ENCODE results near the gene CFAP298.
"Not testable (repeated sequence)": the region's sequence is repeated elsewhere in the genome, so short reads cannot be mapped to it uniquely, and the experiment has no call there.

CFAP298 gene, protein sequence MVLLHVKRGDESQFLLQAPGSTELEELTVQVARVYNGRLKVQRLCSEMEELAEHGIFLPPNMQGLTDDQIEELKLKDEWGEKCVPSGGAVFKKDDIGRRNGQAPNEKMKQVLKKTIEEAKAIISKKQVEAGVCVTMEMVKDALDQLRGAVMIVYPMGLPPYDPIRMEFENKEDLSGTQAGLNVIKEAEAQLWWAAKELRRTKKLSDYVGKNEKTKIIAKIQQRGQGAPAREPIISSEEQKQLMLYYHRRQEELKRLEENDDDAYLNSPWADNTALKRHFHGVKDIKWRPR

GRCh38 chr21:32612075-32612998, at the start of gene CFAP298:
Gene CFAP298 (minus strand): TSS chr21:32612377. CDS start chr21:32612243, 134 bp downstream.
- in situ Hi-C loops (cut with MboI; ENCODE audit: low sequenced_read_pairs): no loop called here

DNA sequence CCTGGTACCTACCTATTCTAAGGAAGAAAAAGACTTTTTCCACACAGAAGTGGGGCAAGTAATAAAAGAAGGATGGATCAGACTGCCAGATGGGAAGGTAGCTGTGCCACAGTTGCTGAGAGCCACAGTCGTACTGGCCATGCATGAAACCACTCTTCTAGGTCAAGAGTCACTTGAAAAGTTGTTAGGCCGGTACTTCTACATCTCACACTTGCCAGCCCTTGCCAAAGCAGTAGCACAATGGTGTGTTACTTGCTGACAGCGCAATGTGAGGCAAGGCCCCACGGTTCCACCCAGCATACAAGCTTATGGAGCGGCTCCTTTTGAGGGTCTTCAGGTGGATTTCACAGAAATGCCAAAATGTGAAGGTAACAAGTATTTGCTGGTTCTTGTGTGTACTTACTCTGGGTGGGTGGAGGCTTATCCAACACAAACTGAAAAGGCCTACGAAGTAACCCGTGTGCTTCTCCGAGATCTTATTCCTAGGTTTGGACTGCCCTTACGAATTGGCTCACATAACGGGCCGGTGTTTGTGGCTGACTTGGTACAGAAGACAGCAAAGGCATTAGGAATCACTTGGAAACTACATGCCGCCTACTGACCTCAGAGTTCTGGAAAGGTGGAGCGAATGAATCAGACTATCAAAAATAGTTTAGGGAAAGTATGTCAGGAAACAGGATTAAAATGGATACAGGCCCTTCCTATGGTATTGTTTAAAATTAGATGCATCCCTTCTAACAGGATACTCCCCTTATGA, 49.0 kb upstream of the CFAP298 start:
- in situ Hi-C loops (cut with MboI; ENCODE audit: low sequenced_read_pairs): not testable (repeated sequence)

DNA sequence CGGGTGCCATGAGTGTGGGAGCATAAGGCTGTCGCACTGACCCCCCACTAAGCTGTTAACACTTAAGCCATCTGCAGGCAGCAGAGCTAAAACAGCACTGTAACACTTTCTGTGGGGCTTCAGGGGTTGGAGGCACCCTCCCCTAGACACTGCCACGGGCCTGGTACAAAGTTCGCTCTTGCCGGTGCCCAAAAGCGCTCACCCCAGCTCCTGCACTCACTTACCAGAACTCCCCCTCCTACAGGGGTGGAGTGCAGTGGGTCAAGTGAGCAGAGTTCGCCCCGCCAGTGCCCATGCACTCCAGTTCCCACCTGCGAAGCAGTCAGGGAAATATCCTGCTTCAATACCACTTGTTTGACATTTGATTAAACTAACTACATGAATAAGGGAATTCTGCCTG, 46.3 kb upstream of the CFAP298 start:
- in situ Hi-C loops (cut with MboI; ENCODE audit: low sequenced_read_pairs): no loop called here

DNA sequence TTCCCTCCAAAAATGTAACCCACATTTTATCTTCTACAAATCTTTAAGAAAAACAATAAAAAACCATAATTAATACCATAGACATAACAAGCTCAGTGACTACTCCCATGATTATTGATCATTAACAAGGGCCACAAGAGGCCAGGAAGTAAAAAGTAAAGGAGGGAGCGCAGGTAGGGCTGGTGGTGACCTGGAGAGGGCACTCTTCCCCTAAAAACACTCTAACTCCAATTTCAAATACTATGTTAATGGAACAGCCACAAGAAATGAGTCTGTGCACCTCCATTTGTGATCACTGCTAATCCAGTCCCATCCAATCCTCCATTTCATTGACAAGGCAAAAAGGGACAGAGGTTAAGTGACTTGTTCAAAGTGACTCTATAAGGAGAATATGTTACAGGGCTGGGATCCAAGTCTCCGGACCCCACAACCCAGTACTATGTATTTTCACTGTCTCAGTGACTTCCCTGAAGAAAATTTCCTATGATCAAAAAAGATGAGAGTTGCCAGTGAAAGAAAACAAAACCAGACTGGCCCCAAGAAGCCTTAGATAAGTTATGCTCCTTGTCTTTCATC, 41.2 kb upstream of the CFAP298 start:
- in situ Hi-C loops (cut with MboI; ENCODE audit: low sequenced_read_pairs): no loop called here

DNA sequence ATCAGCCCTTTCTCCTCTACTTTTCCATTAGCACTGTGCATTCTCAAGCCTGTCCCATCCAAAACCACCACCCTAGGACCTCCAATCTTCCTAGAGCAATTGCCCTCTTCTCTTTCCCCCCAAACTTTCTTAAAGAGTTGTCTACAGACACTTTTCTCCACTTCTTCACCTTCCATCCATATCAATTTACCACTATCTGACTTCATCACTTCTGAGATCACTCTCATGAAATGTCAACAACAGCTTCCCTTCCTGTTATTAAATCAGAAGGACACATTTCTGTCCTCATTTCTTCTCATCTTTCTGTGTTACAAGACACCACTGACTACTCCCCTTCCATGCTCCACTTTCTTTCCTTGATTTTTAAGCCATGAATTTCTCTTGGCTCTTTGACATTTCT, 36.0 kb upstream of the CFAP298 start:
- in situ Hi-C loops (cut with MboI; ENCODE audit: low sequenced_read_pairs): no loop called here

GRCh38 chr21:32645261-32646182, 33.3 kb upstream of the CFAP298 start:
- in situ Hi-C loops (cut with MboI; ENCODE audit: low sequenced_read_pairs): no loop called here

- in situ Hi-C loops (cut with MboI; ENCODE audit: low sequenced_read_pairs): no loop called here
Observed at GRCh38 chr21:32641710-32642698, 29.8 kb upstream of the CFAP298 start.

DNA sequence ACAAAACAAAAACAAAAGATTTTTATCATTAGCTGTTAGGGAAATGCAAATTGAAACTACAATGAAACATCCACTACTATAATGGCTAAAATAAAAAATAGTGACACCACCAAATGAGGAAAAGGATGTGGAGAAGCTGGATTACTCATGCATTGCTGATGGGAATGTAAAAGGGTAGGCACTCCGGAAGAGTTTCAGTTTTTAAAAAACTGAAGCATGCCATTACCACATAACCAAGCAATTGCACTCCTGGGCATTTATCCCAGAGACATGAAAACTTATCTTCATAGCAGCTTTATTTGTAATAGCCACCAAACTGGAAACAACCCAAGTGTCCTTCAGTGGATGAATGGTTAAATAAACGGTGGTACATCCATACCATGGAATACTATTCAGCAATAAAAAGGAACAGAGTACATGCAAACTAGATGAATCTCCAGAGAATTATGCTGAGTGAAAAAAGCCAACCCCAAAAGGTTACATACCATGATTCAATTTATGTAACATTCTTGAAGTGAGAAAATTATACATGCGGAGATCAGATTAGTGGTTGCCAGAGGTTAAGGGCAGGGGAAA, 14.5 kb upstream of the CFAP298 start:
- in situ Hi-C loops (cut with MboI; ENCODE audit: low sequenced_read_pairs): no loop called here

- in situ Hi-C loops (cut with MboI; ENCODE audit: low sequenced_read_pairs): not testable (repeated sequence)
Observed at GRCh38 chr21:32618218-32618617, 6.0 kb upstream of the CFAP298 start.

- in situ Hi-C loops (cut with MboI; ENCODE audit: low sequenced_read_pairs): no loop called here
Observed at GRCh38 chr21:32613436-32614043, 1.4 kb upstream of the CFAP298 start.

DNA sequence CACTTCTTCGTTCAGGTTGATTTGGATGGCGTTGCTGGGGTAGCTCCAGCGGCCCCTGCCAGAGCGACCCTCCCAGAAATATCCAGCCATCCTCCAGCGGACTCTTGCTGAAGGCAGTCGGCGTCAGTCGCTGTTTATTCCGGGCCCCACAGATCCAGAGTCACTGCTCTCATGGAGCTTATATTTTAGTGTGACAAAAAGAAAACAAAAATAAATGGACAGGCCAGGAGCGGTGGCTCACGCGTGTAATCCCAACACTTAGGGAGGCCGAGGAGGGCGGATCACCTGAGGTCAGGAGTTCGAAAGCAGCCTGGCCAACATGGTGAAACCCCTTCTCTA, 791 bp upstream of the CFAP298 start:
- in situ Hi-C loops (cut with MboI; ENCODE audit: low sequenced_read_pairs): no loop called here

- in situ Hi-C loops (cut with MboI; ENCODE audit: low sequenced_read_pairs): no loop called here
Observed at GRCh38 chr21:32611471-32611997, 643 bp downstream of the CFAP298 start.

GRCh38 chr21:32610940-32611339, 1.2 kb downstream of the CFAP298 start:
- in situ Hi-C loops (cut with MboI; ENCODE audit: low sequenced_read_pairs): not testable (repeated sequence)

- in situ Hi-C loops (cut with MboI; ENCODE audit: low sequenced_read_pairs): no loop called here
Observed at GRCh38 chr21:32608851-32609250, 3.3 kb downstream of the CFAP298 start.

DNA sequence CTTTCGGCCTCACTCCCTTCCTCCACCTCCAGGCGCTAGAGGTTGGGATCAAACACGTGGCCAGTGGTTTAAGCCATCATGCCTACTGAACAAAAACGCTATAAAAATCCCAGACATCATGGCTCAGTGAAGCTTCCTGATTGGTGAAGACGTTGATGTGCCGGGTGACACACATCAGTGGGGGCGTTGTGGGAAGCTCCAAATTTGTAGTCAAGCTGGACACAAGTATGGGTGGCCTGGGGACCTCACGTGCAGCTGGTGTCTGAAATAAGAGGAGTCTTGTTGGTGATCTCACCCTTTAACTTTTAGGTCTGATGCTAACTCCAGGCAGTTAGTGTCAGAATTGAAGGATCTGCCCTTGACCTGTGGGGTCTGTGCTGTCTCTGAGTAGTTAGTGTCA, 6.7 kb downstream of the CFAP298 start:
- in situ Hi-C loops (cut with MboI; ENCODE audit: low sequenced_read_pairs): no loop called here

DNA sequence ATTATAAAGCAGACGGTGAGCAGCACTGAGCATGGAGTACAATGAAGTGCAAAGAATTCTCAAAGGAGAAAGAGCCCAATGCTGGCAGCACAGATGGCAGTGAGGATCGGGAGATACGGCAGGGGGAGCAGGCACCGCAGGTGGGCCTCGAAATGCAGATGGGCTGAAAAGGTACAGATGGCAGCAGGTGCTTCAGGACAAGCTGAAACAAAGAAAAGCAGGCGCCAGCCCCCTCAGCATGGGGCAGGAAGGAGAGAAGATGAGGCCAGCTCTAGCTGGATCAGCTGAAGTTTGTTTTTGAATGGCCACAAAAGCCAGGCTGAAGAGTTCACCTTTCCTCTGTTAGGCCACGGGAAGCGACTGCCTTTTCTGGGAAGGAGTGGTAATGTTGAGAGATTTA, 7.7 kb downstream of the CFAP298 start:
- in situ Hi-C loops (cut with MboI; ENCODE audit: low sequenced_read_pairs): no loop called here

DNA sequence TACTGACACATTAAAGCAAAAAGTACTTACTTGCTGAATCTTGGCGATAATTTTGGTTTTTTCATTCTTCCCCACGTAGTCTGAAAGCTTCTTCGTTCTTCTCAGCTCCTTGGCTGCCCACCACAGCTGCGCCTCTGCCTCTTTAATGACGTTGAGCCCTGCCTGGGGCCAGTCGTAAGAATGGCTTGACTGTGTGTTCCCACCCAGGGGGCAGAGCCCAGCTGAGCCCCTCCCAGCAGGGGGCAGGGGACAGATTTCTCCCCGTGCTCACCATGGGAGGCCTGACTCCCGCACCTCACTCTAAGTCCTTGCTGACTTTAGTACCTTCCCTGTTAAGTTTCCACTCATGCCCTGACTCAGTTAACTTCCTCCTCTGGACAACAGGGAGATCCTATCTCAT, 9.0 kb downstream of the CFAP298 start:
- in situ Hi-C loops (cut with MboI; ENCODE audit: low sequenced_read_pairs): no loop called here

- in situ Hi-C loops (cut with MboI; ENCODE audit: low sequenced_read_pairs): no loop called here
Observed at GRCh38 chr21:32602099-32602498, 10.1 kb downstream of the CFAP298 start.

Data from HL-60/S4 treated with retinoic acid at 250 ng/mL for 4 days and 3 days (cell line).